Measurements from ENCODE around the gene ATF7IP2.

Gene ATF7IP2

DNA sequence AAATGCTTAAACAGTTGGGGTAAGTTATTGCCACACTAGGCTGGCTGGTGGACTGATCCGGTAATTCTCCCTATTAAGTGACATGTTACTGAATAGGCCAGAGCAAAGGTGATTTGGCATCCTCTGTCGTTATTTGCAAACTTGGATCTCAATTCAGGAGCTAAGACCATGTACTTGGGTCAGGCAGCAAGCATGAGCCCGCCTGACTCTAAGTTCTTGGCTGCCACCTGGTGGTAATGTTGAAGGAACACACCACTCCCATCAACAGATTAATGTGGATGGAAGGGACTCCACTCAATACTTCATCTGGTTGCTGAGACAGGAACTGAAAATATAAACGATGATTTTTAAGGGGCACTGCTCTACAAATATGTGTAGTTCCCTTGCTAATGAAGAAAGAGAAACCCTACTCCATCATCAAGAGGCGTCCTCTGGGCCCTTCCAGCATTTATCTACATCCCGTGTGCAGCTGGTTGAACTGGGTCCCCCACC lies 123.7 kb downstream of the ATF7IP2 start:
- DNase-seq (ENCODE audit: low spot score): peak; percentile 72

DNA sequence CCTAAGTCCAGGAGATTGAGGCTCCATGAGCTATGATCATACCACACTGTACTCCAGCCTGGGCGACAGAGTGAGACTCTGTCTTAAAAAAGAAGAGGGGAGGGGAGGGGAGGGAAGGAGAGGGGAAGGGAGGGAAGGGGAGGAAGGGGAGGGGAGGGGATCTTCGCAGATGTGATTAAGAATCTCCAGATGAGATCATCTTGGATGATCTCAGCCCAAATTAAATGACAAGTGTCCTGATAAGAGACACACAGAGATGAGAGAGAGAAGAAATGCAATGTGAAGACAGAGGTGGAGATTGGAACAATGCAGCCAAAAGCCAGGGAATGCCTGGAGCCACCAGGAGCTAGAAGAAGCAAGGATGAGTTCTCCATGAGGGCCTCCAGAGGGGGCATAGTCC lies 124.4 kb downstream of the ATF7IP2 start:
- no peak for DNase-seq (ENCODE audit: low spot score)

DNA sequence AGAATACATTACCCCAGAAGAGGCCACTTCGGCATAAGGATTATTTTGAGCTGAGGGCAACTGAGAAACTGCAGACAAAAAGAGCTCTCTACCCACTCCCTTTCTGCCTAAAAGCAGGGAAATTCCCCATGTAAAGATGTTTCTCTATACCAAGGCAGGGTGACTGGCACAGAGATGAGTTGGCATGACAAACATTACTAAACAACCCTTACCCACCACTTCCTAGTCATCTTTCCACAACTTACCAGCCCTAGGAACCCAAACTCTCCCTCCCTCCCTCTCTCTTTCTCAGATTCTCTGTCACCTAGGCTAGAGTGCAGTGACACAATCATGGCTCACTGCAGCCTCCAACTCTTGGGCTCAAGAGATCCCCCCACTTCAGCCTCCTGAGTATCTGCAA lies 126.0 kb downstream of the ATF7IP2 start:
- no peak for DNase-seq (ENCODE audit: low spot score)

DNA sequence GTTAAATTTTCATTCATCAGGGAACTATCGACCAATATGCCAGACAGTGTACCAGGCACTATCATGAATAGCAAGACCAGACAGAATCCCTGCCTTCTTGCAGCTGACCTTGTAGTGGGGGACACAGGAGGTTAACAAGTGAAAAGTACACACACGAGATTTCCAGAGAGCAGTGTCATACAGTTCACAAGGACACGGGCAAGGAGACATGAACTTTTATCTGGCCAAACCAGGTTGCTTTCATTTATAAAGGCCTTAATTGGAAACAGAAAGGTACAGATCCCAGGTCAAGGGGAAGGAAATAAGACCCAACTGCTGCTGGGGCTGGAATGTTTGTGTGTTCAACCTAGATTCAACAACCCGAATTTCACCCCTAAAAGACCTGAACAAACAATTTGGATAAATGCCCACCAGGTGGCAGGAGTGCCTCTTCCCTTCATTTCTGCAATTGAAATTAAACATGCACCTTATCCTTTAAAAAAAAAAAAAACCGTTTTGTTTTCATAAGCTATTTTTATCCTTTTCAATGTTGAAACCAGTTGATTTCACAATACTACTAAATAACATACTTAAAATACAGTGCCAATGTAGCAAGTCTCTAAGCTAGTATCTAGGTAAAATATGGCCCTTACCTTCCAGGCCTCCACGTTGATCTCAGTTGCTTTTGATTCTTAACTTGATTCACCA lies 128.7 kb downstream of the ATF7IP2 start:
- DNase-seq (ENCODE audit: low spot score): peak; percentile 38

DNA sequence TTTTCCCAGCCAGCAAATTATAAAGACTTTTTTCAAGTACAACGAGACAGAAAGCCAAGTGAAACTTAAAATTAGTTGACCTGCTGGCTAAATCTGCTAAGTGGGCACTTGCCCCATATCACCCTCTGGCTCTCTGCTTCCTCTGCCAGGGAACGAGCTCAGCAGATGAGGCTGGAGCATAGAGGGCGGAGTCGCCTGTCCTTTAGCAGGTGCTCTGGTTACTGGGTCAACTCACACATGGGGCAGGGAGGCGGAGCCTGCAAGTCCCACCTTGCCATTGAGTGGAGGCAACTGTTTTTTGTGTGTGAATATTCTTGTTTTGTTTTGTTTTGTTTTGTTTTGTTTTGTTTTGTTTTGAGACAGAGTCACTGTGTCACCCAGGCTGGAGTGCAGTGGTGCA lies 132.0 kb downstream of the ATF7IP2 start:
- no peak for DNase-seq (ENCODE audit: low spot score)

DNA sequence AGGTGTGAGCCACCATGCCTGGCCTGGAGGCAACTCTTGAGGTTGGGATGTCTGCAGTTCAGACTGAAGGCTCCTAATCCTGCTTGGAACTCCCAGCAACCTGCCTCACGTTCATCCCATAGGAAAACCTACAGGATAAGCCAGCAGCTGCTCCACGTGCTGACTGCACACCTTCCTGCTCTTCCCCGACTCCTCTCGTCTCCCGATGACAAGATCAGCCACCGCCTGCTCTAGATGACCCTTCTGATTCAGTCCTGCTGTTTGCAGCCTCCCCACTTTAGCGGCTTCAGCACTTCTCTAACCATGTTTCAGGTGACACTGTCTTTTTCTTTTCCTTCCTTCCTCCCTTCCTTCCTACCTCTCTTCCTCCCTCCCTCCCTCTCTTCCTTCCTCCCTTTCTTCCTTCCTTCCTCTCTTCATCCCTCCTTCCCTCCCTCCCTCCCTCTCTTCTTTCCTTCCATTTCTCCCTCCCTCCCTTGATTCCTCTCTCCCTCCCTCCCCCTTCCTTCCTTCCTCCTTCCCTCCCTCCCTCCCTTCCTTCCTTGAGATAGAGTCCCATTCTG lies 132.7 kb downstream of the ATF7IP2 start:
- no peak for DNase-seq (ENCODE audit: low spot score)

DNA sequence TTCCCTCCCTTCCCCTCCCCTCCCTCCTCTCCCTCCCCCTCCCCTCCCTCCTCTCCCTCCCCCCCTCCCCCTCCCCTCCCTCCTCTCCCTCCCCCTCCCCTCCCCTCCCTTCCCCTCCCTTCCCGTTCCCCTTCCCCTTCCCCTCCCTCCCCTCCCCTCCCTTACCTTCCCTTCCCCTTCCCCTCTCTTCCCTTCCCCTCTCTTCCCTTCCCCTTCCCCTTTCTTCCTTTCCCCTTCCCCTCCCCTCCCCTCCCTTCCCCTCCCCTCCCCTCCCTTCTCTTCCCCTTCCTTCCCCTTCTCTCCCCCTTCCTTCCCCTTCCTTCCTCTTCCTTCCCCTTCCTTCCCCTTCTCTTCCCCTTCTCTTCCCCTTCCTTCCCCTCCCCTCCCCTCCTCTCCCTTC lies 133.4 kb downstream of the ATF7IP2 start:
- no peak for DNase-seq (ENCODE audit: low spot score)

DNA sequence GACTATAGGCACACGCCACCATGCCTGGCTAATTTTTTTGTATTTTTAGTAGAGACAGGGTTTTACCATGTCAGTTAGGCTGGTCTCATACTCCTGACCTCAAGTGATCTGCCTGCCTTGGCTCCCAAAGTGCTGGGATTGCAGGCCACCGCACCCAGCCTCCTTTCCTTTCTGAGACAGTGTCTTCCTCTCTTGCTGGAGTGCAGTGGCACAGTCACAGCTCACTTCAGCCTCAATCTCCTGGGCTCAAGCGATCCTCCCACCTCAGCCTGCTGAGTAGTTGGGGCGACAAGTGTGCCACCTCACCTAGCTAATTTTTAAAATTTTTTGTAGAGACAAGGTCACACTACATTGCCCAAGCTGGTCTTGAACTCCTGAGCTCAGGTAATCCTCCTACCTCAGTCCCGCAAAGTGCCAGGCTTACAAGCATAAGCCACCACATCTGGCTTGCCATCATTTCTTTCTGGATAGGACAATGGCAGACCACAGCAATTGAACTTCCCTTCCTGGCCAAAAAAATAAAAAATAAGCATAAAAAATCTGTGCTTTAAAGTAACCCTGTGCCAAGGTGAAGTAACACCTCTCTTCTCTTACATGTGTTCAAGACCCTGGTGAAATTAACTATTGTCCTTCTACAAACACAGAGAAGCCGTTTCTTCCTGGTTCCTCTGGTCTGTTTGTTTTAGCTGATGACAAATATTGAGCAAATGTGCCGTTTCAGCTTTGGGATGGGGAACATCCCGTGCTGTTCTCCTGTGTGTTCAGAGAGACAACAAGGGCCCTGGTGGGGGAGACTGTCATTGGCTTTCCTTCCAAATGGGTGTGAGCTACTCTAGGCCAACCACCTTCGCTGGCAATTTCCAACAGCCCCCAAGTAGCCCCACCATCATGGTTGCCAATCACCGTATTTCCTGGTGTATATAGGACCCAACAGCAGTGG lies 134.3 kb downstream of the ATF7IP2 start:
- DNase-seq (ENCODE audit: low spot score): no peak

DNA sequence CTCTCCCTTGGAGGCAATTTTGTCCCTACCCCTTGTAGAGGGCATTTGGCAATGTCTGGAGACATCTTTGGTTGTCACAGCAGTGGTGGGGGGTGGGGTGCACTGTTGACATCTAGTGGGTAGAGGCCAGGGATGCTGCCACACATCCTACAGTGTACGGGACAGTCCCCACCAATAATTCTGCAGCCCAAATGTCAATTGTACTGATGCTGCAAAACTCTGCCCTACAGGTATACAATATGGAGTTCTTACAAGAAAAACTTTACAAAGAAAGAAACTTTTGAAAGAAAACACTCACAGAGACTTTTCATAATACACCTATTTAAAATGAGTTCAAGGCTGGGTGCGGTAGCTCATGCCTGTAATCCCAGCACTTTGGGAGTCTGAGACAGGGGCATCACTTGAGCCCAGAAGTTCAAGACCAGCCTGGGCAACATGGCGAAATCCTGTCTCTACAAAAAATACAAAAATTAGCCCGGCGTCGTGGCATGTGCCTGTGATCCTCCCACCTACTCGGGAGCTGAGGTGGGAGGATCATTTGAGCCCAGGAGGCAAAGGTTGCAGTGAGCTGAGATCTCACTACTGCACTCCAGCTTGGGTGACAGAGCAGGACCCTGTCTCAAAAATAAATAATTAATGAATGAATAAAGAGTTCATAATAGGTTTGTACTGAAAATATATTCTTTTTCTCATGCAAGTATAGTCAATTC lies 135.2 kb downstream of the ATF7IP2 start:
- DNase-seq (ENCODE audit: low spot score): no peak

DNA sequence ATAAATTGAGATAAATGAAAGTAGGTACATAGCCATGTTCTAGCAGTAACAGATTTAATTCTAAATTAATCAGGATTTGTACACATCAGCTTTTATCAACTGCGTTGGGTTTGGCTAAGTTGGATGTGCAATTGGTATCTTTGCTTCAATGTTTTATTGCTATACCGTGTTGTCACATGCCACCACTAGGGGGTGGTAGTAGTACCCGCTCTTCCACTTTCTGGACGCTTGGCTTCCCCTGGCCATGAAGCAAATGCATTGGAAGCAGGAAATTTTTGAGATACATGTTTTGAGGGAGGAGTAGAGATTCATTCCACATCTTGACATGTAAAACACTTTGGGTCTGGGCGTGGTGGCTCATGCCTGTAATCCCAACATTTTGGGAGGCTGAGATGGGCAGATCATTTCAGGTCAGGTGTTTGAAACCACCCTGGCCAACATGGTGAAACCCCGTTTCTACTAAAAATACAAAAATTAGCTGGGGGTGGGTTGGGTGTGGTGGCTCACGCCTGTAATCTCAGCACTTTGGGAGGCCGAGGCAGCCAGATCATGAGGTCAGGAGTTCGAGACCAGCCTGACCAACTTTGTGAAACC lies 135.9 kb downstream of the ATF7IP2 start:
- DNase-seq (ENCODE audit: low spot score): peak; percentile 55

DNA sequence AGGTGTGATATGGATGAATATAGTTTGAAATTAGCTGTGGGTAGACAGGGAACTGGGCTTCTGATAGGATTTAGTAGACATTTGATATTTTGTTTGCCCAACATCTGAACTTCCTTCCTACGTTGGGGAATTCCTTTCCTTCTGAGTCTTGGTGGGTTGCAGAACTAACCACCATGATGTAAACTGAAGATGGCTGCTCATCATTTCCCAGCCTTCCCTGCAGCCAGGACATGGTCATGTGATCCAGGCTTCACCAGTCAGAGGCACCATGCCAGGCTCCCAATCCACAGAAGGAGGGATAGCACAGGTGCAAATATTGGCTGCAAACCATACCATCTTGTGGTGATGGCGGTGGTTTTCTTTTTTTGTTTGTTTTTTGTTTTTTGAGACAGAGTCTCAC lies 137.1 kb downstream of the ATF7IP2 start:
- no peak for DNase-seq (ENCODE audit: low spot score)

DNA sequence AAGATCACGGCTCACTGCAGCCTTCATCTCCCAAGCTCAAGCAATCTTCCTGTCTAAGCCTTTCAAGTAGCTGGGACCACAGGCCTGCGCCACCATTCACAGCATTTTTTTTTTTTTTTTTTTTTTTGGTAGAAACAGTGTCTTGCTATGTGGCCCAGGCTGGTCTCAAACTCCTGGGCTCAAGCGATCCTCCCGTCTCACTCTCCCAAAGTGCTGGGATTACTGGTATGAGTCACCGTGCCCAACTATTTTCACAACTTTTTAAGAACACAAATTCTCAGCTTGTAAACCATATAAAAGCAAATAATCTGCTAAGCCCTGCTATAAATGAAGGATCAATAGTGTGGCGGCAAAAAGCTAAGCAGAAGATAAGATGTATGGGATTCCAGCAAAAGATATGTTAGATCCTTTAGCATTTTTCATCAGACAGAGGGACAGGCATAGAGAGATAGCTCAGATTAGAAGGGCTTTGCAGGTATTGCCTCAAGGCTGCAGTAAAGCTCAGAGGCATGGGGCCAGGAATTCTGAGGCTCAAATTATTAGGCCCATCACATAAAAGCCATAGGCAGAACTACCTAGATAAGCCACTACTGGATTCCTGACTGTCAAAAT lies 139.5 kb downstream of the ATF7IP2 start:
- DNase-seq (ENCODE audit: low spot score): no peak

DNA sequence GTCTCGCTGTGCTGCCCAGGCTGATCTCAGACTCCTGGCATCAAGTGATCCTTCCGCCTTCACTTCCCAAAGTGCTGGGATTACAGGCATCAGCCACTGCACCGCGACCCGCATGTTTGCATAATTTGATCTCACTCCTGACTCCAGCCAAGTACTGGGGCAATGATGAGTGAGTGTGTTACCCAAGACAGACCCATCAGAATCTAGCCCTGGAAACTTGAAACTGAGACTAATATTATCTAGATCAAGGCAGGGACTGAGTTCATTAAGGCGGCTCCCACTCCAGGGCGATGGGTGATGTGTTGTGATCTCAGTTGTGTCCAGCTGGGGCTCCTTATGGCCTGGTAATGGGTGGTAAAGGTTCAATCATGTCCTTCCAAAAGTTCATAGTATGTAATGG lies 141.1 kb downstream of the ATF7IP2 start:
- DNase-seq (ENCODE audit: low spot score): no peak

DNA sequence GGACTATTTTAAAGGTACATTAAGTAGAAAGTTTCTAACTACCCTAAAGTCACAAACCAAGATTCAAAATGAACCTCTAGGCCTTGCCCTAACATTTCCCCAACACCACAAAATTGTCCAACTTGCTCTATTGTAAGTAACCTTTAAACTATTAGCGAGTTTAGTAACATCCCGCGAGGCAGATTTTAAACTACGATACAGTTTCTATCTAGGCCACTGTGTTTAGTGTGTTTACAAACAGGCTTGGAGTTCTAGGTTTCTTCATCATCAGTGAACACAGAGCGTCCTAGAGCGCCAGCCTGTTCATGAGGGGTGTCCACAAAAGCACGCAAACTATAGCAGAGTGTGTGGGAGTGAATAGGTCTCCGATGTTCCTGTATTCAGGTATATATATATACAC lies 142.8 kb downstream of the ATF7IP2 start:
- no peak for DNase-seq (ENCODE audit: low spot score)

DNA sequence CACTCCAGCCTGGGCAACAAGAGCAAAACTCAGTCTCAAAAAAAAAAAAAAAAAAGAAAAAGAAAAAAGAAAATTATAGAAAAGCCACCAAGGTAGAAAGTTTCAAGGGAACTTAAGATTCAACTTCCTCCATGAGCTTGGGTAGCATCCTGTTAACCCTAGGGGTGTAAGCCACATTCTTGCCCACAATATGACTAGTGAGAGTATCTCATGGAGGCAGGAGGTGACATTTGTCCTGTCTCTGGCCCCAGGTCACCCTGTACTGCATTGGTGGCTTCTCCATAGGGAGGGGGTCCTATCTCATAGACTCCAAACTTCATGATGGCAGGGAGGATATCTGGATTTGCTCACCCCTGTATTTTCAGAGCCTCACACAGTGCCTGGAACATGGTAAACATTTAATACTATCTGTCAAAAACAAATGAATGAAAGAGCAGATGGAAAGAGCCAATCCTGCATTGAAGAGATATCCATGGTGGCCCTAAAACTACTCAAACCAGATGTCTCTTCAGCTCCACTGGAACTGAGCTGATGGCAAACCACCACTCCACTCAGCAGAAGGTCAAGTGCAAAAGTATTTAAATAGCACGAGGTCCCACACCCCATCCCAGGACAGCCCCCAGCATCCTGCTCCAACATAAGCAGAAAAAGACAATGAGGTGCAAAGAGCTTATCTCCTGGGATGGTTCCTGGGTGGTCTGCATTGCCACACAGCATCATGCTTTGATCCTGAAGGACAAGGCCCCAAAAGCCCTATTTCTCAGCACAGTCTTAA lies 144.2 kb downstream of the ATF7IP2 start:
- DNase-seq (ENCODE audit: low spot score): no peak

DNA sequence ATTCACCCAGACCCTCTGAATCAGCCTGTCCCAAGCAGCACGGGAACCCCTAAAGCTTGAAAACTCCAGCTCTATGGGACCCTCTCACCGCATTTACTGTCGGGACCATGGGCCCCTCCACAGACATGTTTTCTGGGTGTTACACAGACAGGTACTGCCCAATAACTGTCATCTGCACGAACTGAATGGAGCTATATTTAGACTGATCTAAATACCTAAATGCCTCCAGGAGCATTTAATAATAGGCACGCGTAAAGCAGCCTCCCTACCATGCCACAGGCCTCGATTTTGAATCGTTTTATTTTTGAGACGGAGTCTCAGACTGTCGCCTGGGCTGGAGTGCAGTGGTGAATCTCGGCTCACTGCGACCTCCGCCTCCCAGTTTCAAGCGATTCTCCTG lies 144.8 kb downstream of the ATF7IP2 start:
- DNase-seq (ENCODE audit: low spot score): no peak

DNA sequence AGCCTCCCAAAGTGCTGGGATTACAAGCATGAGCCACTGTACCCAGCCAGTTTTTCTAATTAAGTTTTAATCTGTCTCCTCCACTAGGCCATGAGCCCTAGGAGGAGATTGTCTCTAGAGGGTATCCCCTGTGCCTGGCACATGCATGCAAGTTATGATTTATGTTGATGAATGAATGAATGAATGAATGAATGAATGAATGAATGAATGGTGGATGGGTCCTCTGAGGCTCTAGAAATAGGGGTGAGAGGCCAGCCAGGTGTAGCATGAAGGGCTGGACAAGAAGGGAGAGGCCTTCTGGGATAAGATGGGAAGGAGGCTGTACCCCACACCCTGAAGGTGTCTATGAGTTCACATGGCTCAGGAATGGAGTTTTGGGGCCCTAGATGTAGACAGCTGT lies 145.7 kb downstream of the ATF7IP2 start:
- DNase-seq (ENCODE audit: low spot score): no peak

All from SK-N-DZ (cell line).